CD4-positive, alpha-beta T cell treated with Interleukin-6 for 4 hours (primary cell): ENCODE data around the gene SEPTIN12.
A peak's percentile ranks its signal among the peaks of the same experiment; 100 is the strongest.
"Not testable (repeated sequence)": the region's sequence is repeated elsewhere in the genome, so short reads cannot be mapped to it uniquely, and the experiment has no call there.

ENCODE experiments used
- DNase-seq: peaks from one replicate; pipeline ENCODE4 v3.0.0-alpha.2; 2020; ENCODE audit warnings: mixed read lengths

SEPTIN12 gene

GRCh38 chr16:4802659-4803287, 14.6 kb upstream of the SEPTIN12 start:
- DNase-seq = peak; percentile 93

GRCh38 chr16:4801962-4802658, 14.0 kb upstream of the SEPTIN12 start, which contains the start of gene ROGDI:
TSS of gene ROGDI (minus strand) at chr16:4802633. CDS start at chr16:4802571, 62 bp downstream.
- peak; percentile 93 for DNase-seq

- DNase-seq = no peak
These were observed 13.2 kb upstream of the SEPTIN12 start for GRCh38 chr16:4801051-4801961.

GRCh38 chr16:4800290-4801041, 12.3 kb upstream of the SEPTIN12 start:
- DNase-seq = no peak

GRCh38 chr16:4799171-4799855, 11.2 kb upstream of the SEPTIN12 start:
- no peak for DNase-seq

- DNase-seq = no peak
These were observed 10.3 kb upstream of the SEPTIN12 start for GRCh38 chr16:4798456-4798855.

- DNase-seq = no peak
These were observed 9.7 kb upstream of the SEPTIN12 start for GRCh38 chr16:4797805-4798252.

GRCh38 chr16:4796982-4797804, 9.0 kb upstream of the SEPTIN12 start:
- DNase-seq = no peak

- DNase-seq = no peak
These were observed 7.9 kb upstream of the SEPTIN12 start for GRCh38 chr16:4795828-4796572.

GRCh38 chr16:4795181-4795827, 7.2 kb upstream of the SEPTIN12 start, which contains the start of gene SMIM22:
TSS of gene SMIM22 (plus strand) at chr16:4795369. CDS start at chr16:4795735, 366 bp downstream.
- DNase-seq = no peak

- DNase-seq = no peak
These were observed 4.9 kb upstream of the SEPTIN12 start for GRCh38 chr16:4792951-4793513.

GRCh38 chr16:4790871-4791270, 2.7 kb upstream of the SEPTIN12 start:
- DNase-seq = no peak

GRCh38 chr16:4790261-4790660, 2.1 kb upstream of the SEPTIN12 start:
- DNase-seq = no peak

- no peak for DNase-seq
These were observed 765 bp upstream of the SEPTIN12 start for GRCh38 chr16:4788910-4789309.

- DNase-seq = no peak
These were observed 344 bp upstream of the SEPTIN12 start for GRCh38 chr16:4788489-4788889.

GRCh38 chr16:4787068-4787467, 1.1 kb downstream of the SEPTIN12 start:
- no peak for DNase-seq

- no peak for DNase-seq
These were observed 2.2 kb downstream of the SEPTIN12 start for GRCh38 chr16:4785758-4786433.

GRCh38 chr16:4784444-4784987, 3.6 kb downstream of the SEPTIN12 start:
- DNase-seq = not testable (repeated sequence)
